WTC11 (cell line): ENCODE results near the gene STK39.

Experiments used
- CREB1 ChIP-seq: sonication (generic); formaldehyde crosslinking; IDR thresholded peaks from 2 replicates; pipeline ENCODE4 v1.8.0; 2023; ENCODE audit warnings: mild to moderate bottlenecking, missing genetic modification reagents
- CTCF ChIP-seq: fragments of 200-600 bp; IDR thresholded peaks from 2 replicates; pipeline ENCODE4 v1.8.0; 2022; ENCODE audit warnings: antibody characterized with exemption
- E2F5 ChIP-seq: sonication (generic); formaldehyde crosslinking; IDR thresholded peaks from 2 replicates; pipeline ENCODE4 v1.8.1; 2022; ENCODE audit warnings: mild to moderate bottlenecking, moderate library complexity, missing genetic modification reagents
- ESRRA ChIP-seq: sonication (generic); formaldehyde crosslinking; IDR thresholded peaks from 2 replicates; pipeline ENCODE4 v1.8.1; 2022; ENCODE audit warnings: mild to moderate bottlenecking, missing genetic modification reagents, borderline replicate concordance
- MLX ChIP-seq: sonication (generic); formaldehyde crosslinking; IDR thresholded peaks from 2 replicates; pipeline ENCODE4 v1.8.1; 2023; ENCODE audit warnings: mild to moderate bottlenecking, missing genetic modification reagents, moderate library complexity
- NR2C2 ChIP-seq: sonication (generic); formaldehyde crosslinking; IDR thresholded peaks from 2 replicates; pipeline ENCODE4 v1.8.0; 2022; ENCODE audit warnings: mild to moderate bottlenecking, missing genetic modification reagents
- RELA ChIP-seq: sonication (generic); formaldehyde crosslinking; IDR thresholded peaks from 2 replicates; pipeline ENCODE4 v1.8.1; 2022; ENCODE audit warnings: missing genetic modification reagents, mild to moderate bottlenecking, borderline replicate concordance
- ZNF263 ChIP-seq: sonication (generic); formaldehyde crosslinking; IDR thresholded peaks from 2 replicates; pipeline ENCODE4 v1.8.1; 2022; ENCODE audit warnings: low read depth, mild to moderate bottlenecking, moderate library complexity, missing genetic modification reagents

GRCh38 chr2:167925758-167926157 lies 321.6 kb downstream of the STK39 start:
- TF ChIP-seq CTCF, result no peak
- no peak for TF ChIP-seq ESRRA (CRISPR knock-in tag)
- no peak for TF ChIP-seq RELA
- no peak for TF ChIP-seq MLX (CRISPR knock-in tag)
- no peak for TF ChIP-seq CREB1 (CRISPR knock-in tag)
- TF ChIP-seq NR2C2, result no peak
- TF ChIP-seq ZNF263 (CRISPR knock-in tag), result no peak
- TF ChIP-seq E2F5 (CRISPR knock-in tag), result no peak
